GM19372 (cell line): ENCODE data around the gene CDKAL1.
"Not testable (repeated sequence)": the region's sequence is repeated elsewhere in the genome, so short reads cannot be mapped to it uniquely, and the experiment has no call there.

Source experiments
- ATAC-seq: cut with Tn5 transposase; IDR thresholded peaks from one replicate; pipeline ENCODE4 v1.9.1; 2021; ENCODE audit warnings: mild to moderate bottlenecking, low read depth, moderate library complexity; ENCODE audit not compliant: unreplicated experiment

The CDKAL1 gene

DNA sequence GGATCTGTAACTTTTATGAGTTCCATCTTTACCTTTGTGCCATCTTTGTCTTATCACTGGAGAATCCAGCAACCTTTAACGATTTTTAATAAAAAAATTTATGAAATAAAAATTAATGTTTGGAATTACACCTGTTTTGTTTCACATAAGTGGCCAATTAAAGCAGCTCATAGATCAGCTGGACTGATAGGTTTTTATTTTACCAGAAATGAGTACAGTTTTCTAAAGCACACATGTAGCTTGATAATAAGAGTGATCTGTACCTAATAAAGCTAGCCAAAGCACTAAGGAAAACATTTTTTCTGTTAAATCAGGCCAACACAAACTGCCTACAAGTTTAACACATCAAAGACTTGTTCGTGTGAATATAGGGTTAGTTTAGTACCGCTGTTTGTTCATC lies 500.1 kb downstream of the CDKAL1 start:
- no peak for ATAC-seq

DNA sequence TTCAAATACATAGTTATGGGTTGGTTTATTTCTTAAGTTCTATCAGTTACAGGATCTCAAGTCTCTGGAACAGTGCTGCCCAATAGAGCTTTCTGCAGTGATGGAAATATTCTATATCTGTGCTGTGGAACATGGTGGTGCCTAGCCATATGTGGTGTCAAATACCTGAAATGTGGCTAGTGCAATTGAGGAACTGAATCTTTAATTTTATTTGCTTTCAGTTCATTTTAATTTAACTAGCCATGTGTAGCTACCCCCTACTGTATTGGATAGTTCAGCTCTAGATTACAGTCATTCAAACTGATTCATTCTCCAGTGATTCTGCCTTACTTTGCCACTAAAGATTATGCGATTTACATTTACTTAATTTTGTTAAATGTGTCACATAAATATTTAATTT lies 503.2 kb downstream of the CDKAL1 start:
- peak; percentile 93 for ATAC-seq

GRCh38 chr6:21039926-21040325 lies 505.7 kb downstream of the CDKAL1 start:
- ATAC-seq: no peak

GRCh38 chr6:21045135-21045700 lies 511.0 kb downstream of the CDKAL1 start:
- ATAC-seq: no peak

GRCh38 chr6:21046276-21046675 lies 512.0 kb downstream of the CDKAL1 start:
- peak; percentile 88 for ATAC-seq

DNA sequence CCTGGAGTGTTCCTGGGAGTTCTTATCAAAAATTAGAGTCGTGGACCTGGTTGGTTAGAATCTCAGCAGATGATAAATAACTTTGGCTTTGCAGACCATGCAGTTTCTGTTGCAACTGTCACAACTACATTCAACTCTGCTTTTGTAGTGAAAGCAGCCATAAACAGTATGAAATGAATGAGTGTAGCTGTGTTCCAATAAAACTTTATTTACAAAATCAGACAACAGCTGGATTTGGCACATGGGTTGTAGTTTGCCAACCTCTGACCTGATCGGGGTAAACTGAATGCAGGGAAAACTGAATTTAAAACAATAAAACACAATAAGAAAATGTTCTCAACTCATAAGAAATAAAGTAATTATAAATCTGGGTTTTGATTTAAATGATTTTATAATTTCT lies 513.8 kb downstream of the CDKAL1 start:
- no peak for ATAC-seq

GRCh38 chr6:21049148-21049547 lies 514.9 kb downstream of the CDKAL1 start:
- no peak for ATAC-seq

- no peak for ATAC-seq
Measured at GRCh38 chr6:21049572-21049971, 515.3 kb downstream of the CDKAL1 start.

DNA sequence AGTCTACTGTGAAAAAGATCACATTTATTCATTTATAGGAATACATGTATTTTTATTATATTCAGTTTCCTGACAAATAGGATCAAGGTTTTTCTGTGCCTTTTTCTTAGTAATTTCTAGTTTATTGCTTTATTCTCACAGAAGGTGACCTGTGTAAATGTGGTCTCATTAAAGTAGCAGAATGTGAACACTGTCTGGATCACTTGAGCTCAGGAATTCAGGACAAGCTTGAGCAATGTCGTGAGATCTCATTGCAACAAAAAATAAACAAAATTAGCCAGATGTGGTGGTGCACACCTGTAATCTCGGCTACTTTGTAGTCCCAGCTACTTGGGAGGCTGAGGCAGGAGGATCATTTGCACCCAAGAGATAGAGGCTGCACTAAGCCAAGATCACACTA lies 516.7 kb downstream of the CDKAL1 start:
- ATAC-seq: no peak

- no peak for ATAC-seq
Measured at GRCh38 chr6:21051777-21052176, 517.5 kb downstream of the CDKAL1 start.

DNA sequence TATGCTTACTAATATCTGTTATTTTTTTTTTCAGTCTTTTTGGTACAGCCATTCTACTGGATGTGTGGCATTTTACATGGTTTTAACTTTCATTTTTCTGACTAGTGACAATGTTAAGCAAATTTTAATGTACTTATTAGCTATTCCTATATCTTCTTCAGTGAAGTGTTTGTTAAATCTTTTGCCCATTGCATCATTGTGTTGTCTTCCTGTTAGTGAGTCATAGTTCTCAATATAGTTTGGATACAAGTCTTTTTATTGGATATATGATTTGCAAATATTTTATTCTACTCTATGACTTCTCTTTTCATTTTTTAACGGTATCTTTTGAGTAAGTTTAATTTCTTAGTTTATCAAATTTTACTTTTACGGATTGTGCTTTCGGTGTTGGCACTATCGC lies 519.4 kb downstream of the CDKAL1 start:
- ATAC-seq: no peak

DNA sequence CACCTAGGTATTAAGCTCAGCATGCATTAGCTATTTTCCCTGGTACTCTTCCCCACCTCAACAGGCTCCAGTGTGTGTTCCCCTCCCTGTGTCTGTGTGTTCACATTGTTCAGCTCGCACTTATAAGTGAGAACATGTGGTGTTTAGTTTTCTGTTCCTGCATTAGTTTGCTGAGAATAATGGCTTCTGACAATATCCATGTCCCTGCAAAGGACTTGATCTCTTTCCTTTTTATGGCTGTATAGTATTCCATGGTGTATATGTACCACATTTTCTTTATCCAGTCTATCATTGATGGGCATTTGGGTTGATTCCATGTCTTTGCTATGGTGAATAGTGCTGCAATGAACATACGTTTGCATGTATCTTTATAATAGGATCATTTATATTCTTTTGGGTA lies 521.2 kb downstream of the CDKAL1 start:
- ATAC-seq: not testable (repeated sequence)

DNA sequence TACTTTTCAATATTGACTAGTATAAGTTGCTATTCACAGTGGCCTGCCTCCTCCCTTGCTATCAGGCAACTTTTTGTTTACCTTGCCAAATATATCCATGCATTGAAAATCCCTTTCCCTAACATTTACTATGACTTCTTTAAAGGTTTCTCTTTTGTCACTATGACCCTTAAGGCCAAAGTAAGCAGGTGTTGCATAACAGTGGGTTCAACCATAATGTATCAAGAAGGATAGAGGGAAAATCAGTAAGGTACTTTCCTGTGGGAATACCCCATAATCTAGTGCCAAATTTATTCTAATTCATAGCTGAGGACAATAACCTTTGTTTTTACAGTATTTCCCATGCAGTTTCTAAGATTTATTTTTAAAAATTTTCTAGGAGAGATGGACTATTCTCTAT lies 527.6 kb downstream of the CDKAL1 start:
- ATAC-seq: no peak

- no peak for ATAC-seq
Measured at GRCh38 chr6:21064756-21065340, 530.6 kb downstream of the CDKAL1 start.

- ATAC-seq: no peak
Measured at GRCh38 chr6:21067521-21067920, 533.3 kb downstream of the CDKAL1 start.

DNA sequence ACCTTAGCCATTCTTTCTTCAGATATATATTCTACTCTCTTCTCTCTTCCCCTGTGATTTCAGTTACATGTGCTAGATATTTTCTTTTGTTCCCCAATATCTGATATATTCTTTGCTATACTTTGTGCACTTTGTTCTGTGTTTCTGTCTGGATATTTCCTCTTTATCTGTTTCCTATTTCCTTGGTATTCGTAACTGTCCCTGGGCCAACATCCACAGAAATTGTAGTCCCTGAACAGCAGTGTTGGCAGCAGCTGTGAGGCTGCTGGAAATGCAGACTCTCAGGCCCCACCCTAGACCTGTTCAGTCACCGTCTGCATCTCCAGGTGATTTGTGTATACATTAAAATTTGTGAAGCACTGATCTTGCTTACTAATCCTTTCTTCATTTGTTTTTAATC lies 536.4 kb downstream of the CDKAL1 start:
- no peak for ATAC-seq

GRCh38 chr6:21071780-21072468 lies 537.7 kb downstream of the CDKAL1 start:
- ATAC-seq: no peak

GRCh38 chr6:21073318-21073839 lies 539.1 kb downstream of the CDKAL1 start:
- ATAC-seq: no peak

- no peak for ATAC-seq
Measured at GRCh38 chr6:21074484-21074883, 540.2 kb downstream of the CDKAL1 start.

- ATAC-seq: no peak
Measured at GRCh38 chr6:21075986-21076385, 541.7 kb downstream of the CDKAL1 start.

GRCh38 chr6:21078497-21078896 lies 544.2 kb downstream of the CDKAL1 start:
- no peak for ATAC-seq

DNA sequence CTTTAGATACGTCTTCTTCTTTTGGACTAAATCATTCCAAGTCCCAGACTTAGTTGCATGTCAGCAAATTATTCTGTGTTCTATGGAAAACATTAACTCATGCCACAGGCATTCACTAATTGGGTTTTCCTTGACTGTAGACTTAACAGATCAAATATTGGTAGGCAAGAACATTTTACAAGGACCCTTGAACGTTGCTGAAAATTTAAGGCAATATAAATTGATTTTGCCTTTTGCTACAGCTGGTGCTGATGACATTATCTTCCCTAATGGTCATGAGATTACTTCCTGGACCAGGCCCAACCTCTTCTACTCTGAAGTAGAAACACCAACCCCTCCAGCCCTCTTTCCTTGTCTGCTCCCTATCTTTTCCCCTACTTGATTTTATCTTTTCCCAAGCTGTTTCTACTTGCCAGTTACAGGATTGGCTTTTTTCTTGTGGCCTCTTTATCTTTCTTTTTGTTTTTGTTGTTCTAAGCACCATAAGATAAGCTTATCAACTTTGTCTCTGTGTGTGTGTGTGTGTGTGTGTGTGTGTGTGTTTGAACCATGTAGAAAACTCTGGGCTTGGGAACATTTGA lies 545.3 kb downstream of the CDKAL1 start:
- ATAC-seq: no peak
